Heart right ventricle (tissue), 16 donors: ENCODE results near the gene TMED7. TPM values are rescaled to one million over a fixed set of nuclear protein-coding genes. Genes with fewer than 3 reads are reported as not detected.
A peak's percentile ranks its signal among the peaks of the same experiment; 100 is the strongest.

ENCODE experiments used
- ATAC-seq, 8 donors: fragments of 200-7000 bp; cut with Tn5 transposase; one replicate each; pipeline ENCODE4 v1.9.1; 2020; ENCODE audit warnings: mild to moderate bottlenecking in 8 of 8, moderate library complexity in 8 of 8, moderate number of reproducible peaks in 1 of 8
- DNase-seq, 2 donors: peaks; one replicate each; pipeline ENCODE4 v3.0.0-alpha.2; 2020
- H3K27ac ChIP-seq, 10 donors: fragments of 200-600 bp; sonication (generic) in 2 of 10; one replicate each; pipeline versions ENCODE4 v1.5.0 to v1.8.0; 2020 to 2022; ENCODE audit warnings: mild to moderate bottlenecking in 3 of 10
- H3K27me3 ChIP-seq, 7 donors: fragments of 200-600 bp; one replicate each; pipeline ENCODE4 v1.8.0; 2021 to 2022; ENCODE audit warnings: mild to moderate bottlenecking in 2 of 7
- H3K36me3 ChIP-seq, 9 donors: fragments of 200-600 bp; sonication (generic) in 1 of 9; one replicate each; pipeline versions ENCODE4 v1.5.0 to v1.8.0; 2020 to 2022; ENCODE audit warnings: mild to moderate bottlenecking in 2 of 9
- H3K4me1 ChIP-seq, 9 donors: fragments of 200-600 bp; sonication (generic) in 1 of 9; one replicate each; pipeline versions ENCODE4 v1.5.0 to v1.8.0; 2020 to 2022; ENCODE audit warnings: mild to moderate bottlenecking in 4 of 9
- H3K4me3 ChIP-seq, 10 donors: fragments of 200-600 bp; sonication (generic) in 2 of 10; one replicate each; pipeline versions ENCODE4 v1.5.0 to v1.8.0; 2020 to 2022; ENCODE audit warnings: mild to moderate bottlenecking in 7 of 10, moderate library complexity in 2 of 10
- H3K9me3 ChIP-seq, 11 donors: fragments of 200-600 bp in 10 of 11; sonication (generic) in 2 of 11; one replicate each; pipeline versions ENCODE4 v1.5.0 to v1.8.0; 2013 to 2022; ENCODE audit warnings: mild to moderate bottlenecking in 2 of 11, control low read depth in 1 of 11, moderate library complexity in 1 of 11
- WGBS, 2 donors: extraction: QIAGEN DNeasy Blood & Tissue Kit; methylation state at CpG; one replicate each; pipeline ENCODE4 v1.1.7; 2013; ENCODE audit warnings: inconsistent platforms in 1 of 2; 5-methylcytosine and 5-hydroxymethylcytosine counted together
- intact Hi-C, 10 donors: fragments of 100-400 bp; cut with DNase I; formaldehyde crosslinking; loops; one replicate each; pipeline versions ENCODE4 v1.11.1 to v1.14.2; 2022
- polyA plus RNA-seq, 2 donors: library from polyadenylated mRNA; stranded (reverse); fragments of 200-250 nt; gene quantifications; one replicate each; pipeline ENCODE4 v1.2.3, GENCODE V29; 2013
- total RNA-seq, 10 donors: library from RNA; stranded (reverse); fragmentation: NEBNext Ultra II Directional in 3 of 10; extraction: Animal tissue kit (Norgen Biotek cat#: 25700) in 3 of 10; gene quantifications; one replicate each; pipeline versions ENCODE4 v1.2.1 to v1.2.4, GENCODE V29; 2021 to 2023
- TF ChIP-seq, protein P1 (sequence below), 9 donors: fragments of 200-600 bp; sonication (generic) in 2 of 9; IDR thresholded peaks; one replicate each; pipeline versions ENCODE4 v1.5.0 to v1.8.0; 2021 to 2022; ENCODE audit warnings: antibody characterized with exemption in 9 of 9, mild to moderate bottlenecking in 5 of 9, moderate library complexity in 1 of 9
- donor health status: Arrhythmogenic right ventricular cardiomyopathy.
- donor health status: ischemic (EF 13 %, LVEDD 7.1; RV severe dilation, severe dysfunction).
- donor health status: healthy with polysubstance abuse.
- donor health status: DM: no; HTN: yes; CAD: no.
- donor health status: DM: no; HTN: no; CAD: no.
- donor health status: ischemic (EF 25% LVEDD 6.9; RV normal size, moderate dysfunction).
- donor health status: ischemic (EF 25% LVEDD 5.7; RV mildly dilated, moderate dysfunction).
- donor health status: healthy.
- donor health status: DM: yes; HTN: yes; CAD: no.
- donor health status: Ischemic cardiomyopathy.
- donor health status: ischemic (EF 35%, LVEDD 5.7; RV mildly dilated, moderate dysfunction).
- donor health status: nonischemic (EF 11% LVEDD 7.7; RV severe dilation, severe dysfunction).
- donor health status: DM: yes; HTN: yes; CAD: no.
- donor health status: PGD.
- donor health status: ischemic (EF 29% LVEDD 5.4; RV normal size, mild dysfunction).
- donor health status: nonischemic (EF 23%, LVEDD 6.1; RV moderate dilation, normal function).

The TMED7 gene
- total and polyA plus RNA-seq, 12 donors, result 15.8 to 100 (median 84.8) TPM

DNA sequence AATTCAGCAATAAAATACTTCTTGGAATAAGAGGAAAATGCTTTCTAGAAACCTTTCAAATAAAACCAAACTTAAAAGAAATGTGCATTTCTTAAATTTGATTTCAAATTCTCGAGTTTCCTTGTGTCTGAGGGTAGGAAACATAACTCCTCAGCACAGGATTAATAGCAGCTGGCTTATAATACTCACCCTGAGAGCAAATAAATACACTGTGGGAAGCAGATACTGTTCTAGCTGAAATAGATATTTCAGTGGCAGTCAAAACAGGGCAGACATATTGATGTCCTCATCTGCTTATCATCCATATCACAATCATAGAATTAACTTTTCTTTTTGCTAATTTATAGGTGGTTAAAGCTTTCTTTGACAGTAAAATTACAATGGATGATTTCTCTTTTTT lies 57.2 kb downstream of the TMED7 start:
- H3K27me3 ChIP-seq, result no peaks in the 10 kb centered on the region
- TF ChIP-seq, protein P1, sequence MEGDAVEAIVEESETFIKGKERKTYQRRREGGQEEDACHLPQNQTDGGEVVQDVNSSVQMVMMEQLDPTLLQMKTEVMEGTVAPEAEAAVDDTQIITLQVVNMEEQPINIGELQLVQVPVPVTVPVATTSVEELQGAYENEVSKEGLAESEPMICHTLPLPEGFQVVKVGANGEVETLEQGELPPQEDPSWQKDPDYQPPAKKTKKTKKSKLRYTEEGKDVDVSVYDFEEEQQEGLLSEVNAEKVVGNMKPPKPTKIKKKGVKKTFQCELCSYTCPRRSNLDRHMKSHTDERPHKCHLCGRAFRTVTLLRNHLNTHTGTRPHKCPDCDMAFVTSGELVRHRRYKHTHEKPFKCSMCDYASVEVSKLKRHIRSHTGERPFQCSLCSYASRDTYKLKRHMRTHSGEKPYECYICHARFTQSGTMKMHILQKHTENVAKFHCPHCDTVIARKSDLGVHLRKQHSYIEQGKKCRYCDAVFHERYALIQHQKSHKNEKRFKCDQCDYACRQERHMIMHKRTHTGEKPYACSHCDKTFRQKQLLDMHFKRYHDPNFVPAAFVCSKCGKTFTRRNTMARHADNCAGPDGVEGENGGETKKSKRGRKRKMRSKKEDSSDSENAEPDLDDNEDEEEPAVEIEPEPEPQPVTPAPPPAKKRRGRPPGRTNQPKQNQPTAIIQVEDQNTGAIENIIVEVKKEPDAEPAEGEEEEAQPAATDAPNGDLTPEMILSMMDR (IDR thresholded peaks at IDR 0.05), result no peak
- H3K4me1 ChIP-seq, result peaks cover 0 to 21% (median 7%) of the 10 kb centered on the region in 9 donors
- WGBS, 2 donors, result 82 to 86% methylated on average over 1 of the region's 1 CpG
- no peak overlapping the region for H3K27ac ChIP-seq
- DNase-seq (no peak), ATAC-seq (no peak)
- intact Hi-C loops, result no loop called here
- H3K36me3 ChIP-seq, result no peaks in the 10 kb centered on the region
- no peak overlapping the region for H3K4me3 ChIP-seq
- no peaks in the 10 kb centered on the region for H3K9me3 ChIP-seq

DNA sequence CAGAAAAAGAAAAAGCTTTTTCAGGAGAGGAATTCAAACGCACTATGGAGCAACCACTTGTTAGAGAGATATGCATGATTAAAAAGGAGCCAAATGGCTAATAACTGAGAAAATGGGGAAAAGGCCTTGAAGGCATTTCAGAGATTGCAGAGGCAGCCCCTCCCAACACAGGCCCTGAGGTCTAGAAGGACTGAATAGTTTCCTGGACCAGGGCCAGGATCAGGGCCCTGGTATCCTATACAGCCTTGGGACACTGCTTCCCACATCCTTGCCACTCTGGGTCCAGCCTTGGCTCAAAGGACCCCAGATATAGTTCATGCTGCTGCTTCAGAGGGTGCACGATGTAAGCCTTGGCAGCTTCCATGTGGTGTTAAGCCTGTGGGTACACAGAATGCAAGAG lies 60.6 kb downstream of the TMED7 start:
- no peak overlapping the region for H3K4me3 ChIP-seq
- ATAC-seq, result peak in 4 of 8 donors; percentile 25 to 52 (median 40)
- no peaks in the 10 kb centered on the region for H3K9me3 ChIP-seq
- 67 to 79% methylated on average over 2 of the region's 2 CpGs for WGBS, 2 donors
- no peaks in the 10 kb centered on the region for H3K27me3 ChIP-seq
- H3K4me1 ChIP-seq, result peaks cover 0 to 2% (median 0%) of the 10 kb centered on the region in 9 donors
- TF ChIP-seq, protein P1 (IDR thresholded peaks at IDR 0.05), result no peak
- H3K36me3 ChIP-seq, result no peaks in the 10 kb centered on the region
- H3K27ac ChIP-seq, result no peak overlapping the region
- intact Hi-C loops, result no loop called here
- DNase-seq, result no peak

Other genes with a start within 250 kb of the TMED7 start
- gene FEM1C, start 81.3 kb downstream of the TMED7 start, total RNA-seq, result 10 to 100 TPM; 40.2 to 72.2 (median 57.5) TPM
- 10 to 100 TPM; 17.8 to 23.1 TPM for gene FEM1C, start 81.3 kb downstream of the TMED7 start, polyA plus RNA-seq
- 1 to 10 TPM; 1.2 to 4.4 (median 2.0) TPM for gene TICAM2, start 23.6 kb downstream of the TMED7 start, total RNA-seq
- 1 to 10 TPM; 1.3 to 1.9 TPM for gene TICAM2, start 23.6 kb downstream of the TMED7 start, polyA plus RNA-seq
- 1 to 10 TPM; 2.3 to 6.3 (median 5.0) TPM for gene CDO1, start 190.6 kb upstream of the TMED7 start, total RNA-seq
- gene CDO1, start 190.6 kb upstream of the TMED7 start, polyA plus RNA-seq, result 10 to 100 TPM in 1 of 2 donors, 1 to 10 TPM in 1; 4.7 to 14.8 TPM
- 10 to 100 TPM; 18.0 to 29.8 (median 24.3) TPM for gene ATG12, start 215.5 kb upstream of the TMED7 start, total RNA-seq
- gene ATG12, start 215.5 kb upstream of the TMED7 start, polyA plus RNA-seq, result 10 to 100 TPM; 27.2 to 28.6 TPM
- gene AP3S1, start 215.9 kb upstream of the TMED7 start, total RNA-seq, result 10 to 100 TPM; 31.9 to 63.0 (median 42.2) TPM
- 10 to 100 TPM; 30.3 to 42.2 TPM for gene AP3S1, start 215.9 kb upstream of the TMED7 start, polyA plus RNA-seq